ENCODE data around the gene RASGRF1.
"Not testable (repeated sequence)": the region's sequence is repeated elsewhere in the genome, so short reads cannot be mapped to it uniquely, and the experiment has no call there.

The RASGRF1 gene

DNA sequence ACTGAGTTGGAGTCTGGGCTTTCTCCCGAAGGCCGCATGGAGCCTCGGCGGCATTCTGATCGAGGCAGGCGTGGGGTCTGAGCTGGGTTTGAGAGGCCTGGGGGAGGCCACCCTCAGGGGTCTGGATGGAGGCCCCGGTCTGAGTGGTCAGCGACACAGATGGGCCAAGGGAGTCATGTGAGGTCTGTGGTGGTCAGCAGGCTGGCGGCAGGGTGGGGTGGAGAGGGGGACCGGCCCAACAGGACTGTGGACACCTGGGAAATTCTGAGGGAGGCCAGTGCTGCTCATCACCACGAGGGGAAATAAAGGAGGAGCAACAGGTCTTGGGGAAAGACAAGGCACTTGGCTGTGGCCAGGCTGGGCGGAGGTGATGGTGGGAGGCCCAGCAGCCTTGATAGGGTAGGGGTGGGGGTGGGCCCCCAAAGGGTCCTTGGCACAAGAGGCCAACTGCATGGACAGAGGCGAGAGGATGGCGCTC, 161.9 kb downstream of the RASGRF1 start:
- no peak for DNase-seq

GRCh38 chr15:78928176-78928575, 162.4 kb downstream of the RASGRF1 start:
- not testable (repeated sequence) for DNase-seq

- no peak for DNase-seq
Measured at GRCh38 chr15:78927077-78927790, 163.3 kb downstream of the RASGRF1 start.

- no peak for DNase-seq
Measured at GRCh38 chr15:78925956-78926743, 164.4 kb downstream of the RASGRF1 start.

GRCh38 chr15:78925076-78925624, 165.4 kb downstream of the RASGRF1 start:
- DNase-seq: no peak

- no peak for DNase-seq
Measured at GRCh38 chr15:78923480-78924360, 166.9 kb downstream of the RASGRF1 start.

DNA sequence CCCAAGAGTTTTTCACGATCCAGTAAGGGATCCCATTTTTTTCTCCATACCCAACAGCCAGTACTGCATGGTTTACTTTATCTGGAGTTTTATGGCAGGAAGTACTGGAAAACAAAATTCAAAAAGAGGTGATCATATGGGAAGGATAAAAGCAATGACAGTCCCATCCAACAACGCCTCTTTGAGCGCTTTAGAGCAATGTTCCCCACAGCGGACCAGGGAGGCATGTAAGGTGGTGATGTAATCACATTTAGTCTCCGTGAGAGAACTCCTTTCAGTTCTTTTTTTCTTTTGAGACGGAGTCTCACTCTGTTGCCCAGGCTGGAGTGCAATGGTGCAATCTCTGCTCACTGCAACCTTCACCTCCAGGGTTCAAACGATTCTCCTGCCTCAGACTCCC, 167.6 kb downstream of the RASGRF1 start:
- DNase-seq: no peak

DNA sequence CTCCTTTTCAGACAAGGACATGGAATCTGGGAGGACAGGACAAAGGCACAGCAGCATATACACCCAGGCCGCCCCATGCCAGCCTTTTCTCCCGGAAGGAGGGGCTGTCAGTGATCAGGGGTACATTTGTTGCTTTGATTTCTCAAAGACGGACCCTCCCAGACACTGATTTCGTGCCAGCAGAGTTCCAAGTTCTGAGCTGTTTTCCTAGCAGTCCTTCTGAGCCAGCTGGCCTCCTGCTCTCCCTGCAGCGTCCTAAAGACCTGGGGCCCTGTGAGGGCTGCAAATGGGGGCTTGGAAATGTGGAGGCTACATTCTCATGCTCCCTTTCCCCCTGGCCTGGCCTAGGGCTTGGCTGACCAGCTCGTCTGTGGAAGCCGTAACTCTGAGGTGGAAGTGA, 168.1 kb downstream of the RASGRF1 start:
- DNase-seq: no peak

DNA sequence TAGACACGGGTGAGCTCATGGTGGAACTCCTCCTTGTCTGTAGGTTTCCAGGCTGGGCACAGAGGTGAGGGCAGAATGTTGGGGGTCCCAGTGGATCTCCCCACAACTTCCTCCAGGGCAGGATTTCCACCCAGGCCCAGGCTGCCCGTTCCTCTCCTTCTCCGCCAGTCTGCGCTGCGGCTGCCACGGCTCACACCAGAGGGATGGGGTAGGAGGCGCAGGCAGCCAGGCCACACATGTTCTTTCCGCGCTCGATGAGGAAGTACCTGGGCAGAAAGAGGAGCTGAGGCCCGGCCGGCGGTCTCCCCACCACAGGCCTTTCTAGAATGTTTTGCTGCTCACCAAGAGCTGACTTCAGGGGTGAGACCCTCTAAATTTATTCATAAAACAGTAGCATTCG, 168.6 kb downstream of the RASGRF1 start:
- no peak for DNase-seq

GRCh38 chr15:78921517-78921916, 169.1 kb downstream of the RASGRF1 start:
- no peak for DNase-seq

DNA sequence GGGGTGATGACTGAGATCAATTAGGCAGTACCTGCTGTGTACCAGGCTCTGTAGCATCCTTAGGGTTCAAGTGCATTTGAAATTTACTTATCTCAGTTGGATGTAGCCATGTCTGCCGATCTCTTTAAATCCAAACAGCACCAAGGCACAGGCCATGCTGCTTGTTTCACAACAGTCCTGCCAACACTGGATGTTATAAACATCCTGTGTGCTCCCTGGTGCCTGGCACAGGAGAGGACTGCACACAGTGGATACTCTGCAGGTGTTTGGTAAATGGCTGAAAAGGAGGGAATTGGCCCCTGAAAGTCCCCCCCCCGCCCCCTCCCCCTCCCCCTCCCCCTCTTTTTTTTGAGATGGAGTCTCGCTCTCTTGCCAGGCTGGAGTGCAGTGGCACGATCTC, 172.7 kb downstream of the RASGRF1 start:
- DNase-seq: no peak

DNA sequence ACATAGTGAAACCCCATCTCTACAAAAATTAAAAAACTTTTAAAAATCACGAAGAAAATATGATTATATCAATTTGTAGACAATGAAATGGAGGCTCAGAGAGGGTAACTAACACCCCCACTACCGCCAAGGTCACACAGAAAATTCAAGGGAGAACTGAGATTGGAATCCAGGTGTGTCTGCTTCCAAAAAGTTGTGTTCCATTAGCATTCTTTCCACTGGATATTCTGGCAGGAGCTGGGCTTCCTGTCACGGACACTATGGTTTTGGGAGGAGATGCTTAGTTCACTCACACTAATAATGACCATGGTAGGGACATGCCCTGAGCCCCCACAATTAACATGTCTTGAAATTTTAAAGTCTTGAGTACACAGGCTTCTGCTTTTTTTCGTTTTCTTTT, 174.5 kb downstream of the RASGRF1 start:
- DNase-seq: no peak

- DNase-seq: no peak
Measured at GRCh38 chr15:78915341-78916087, 175.1 kb downstream of the RASGRF1 start.

DNA sequence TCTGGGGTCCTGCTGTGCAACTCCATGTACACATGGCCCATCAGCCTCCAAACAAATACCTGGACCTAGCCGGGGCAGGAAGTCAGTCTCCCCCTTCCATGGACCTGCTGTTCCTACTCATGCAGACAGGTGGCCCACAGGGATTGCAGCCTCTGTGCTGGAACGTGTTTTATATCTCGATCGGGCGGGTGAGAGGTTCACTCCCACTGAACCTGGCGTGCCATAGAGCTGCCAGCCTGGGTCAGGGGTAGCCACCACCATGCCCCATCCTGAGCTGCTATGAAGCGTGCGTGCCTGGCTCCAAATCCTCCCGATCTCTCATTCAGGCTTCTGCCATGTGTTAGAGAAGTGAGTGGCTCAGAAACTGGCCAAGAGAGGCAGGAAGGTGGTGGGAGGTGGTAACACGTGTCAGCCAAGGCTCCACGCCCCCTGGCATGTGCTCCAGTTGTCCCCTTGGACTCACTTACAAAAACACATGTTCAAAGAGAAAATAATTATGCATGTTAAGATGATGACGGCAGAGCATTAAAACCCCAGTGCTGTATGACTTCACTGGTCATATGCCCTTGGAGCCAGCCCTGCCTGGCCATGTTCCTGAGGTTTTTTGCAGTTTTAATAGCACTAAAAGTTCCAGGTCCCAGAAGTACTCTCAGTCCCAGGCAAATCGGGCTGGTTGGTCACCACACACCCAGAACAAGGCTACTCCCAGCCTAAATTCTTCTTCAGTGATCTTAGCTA, 176.4 kb downstream of the RASGRF1 start:
- no peak for DNase-seq

DNA sequence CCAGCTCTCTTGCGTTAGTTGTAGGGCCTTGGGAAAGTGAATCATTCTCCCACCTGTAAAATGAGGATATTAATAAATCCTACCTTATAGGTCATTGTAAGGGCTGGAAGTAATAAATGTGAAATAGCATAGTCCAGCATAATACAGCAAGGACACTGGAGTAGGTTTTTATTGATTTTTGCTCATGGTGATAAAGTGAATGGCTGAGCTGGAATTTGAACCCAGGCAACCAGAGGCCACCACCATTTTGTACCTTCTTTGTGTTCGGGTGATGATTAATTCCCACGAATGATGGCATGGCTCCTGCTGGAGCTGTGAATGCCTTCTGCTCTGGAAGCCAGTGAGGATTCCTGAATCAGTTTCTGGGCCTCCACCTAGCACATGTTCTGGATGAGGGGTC, 177.6 kb downstream of the RASGRF1 start:
- no peak for DNase-seq

GRCh38 chr15:78912316-78912715, 178.3 kb downstream of the RASGRF1 start:
- no peak for DNase-seq

DNA sequence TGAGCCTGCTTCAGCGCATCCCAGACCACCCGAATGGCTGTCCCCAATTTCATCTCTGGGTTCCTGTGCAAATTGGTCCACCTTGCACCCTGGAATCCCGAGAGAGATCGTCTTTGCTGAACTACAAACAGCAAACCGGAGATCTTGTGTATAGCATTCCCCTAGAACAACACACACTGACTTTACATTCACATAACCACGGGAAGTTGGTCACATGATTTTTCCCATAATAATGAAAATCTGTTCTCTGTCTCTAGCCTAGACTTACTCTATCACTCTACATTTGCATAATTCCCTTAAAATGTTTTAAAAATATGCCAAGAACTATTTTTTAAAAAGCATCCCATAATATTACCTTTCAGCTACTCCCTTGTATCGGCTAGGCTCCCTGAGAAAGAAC, 180.3 kb downstream of the RASGRF1 start:
- DNase-seq: no peak
